HG02642 (cell line): Measurements from ENCODE around the gene GNA12.
A peak's percentile ranks its signal among the peaks of the same experiment; 100 is the strongest.

Experiments used
- ATAC-seq: cut with Tn5 transposase; IDR thresholded peaks from one replicate; pipeline ENCODE4 v1.9.1; 2021; ENCODE audit warnings: mild to moderate bottlenecking; ENCODE audit not compliant: unreplicated experiment, poor library complexity

The GNA12 gene, protein sequence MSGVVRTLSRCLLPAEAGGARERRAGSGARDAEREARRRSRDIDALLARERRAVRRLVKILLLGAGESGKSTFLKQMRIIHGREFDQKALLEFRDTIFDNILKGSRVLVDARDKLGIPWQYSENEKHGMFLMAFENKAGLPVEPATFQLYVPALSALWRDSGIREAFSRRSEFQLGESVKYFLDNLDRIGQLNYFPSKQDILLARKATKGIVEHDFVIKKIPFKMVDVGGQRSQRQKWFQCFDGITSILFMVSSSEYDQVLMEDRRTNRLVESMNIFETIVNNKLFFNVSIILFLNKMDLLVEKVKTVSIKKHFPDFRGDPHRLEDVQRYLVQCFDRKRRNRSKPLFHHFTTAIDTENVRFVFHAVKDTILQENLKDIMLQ

DNA sequence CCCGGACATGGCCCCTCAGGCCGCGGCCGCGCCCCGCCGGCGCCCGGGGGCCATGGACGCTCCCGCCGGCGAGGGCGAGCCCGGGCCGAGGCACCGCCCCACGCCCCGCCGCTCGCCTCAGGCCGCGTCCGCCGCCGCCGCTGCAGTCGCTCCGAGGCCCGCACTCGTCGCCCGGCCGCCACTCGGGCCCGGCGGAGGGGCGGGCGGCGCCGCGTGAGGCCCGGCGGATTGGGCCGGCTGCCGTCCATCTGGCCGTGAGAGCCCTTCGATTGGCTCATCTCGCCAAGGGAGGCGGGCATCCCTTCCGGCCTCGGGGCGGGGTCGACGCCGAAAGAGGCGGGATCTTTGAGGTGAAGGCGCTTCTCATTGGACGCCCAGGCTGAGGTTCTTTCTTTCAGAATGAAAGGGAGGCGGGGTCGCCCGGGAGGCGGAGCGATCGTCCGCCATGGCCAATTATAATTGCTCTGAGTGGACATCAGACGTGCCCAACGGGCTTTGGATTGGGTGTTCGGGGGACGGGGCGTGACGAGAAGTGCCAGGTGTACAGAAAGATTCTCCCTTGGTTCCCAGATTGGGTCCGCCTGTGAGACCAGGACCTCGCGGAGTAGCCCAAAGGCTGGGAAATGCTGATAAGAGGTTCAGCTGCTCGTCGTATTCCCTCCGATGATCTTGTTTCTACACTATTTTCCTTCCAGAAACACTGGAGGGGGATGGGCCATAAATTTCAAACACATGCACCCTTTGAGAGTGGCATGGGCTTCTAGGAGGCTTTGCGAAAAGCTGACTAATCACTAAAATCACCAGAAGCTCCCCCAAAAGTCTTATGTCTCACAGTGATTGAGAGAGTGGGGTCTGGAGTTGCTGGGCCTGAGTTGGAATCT is at the start of gene GNA12:
TSS of gene GNA12 (minus strand) at position 156 of the 881 bp plus-strand sequence. CDS start at position 9, 147 bp downstream.
- peak; percentile 96 for ATAC-seq

DNA sequence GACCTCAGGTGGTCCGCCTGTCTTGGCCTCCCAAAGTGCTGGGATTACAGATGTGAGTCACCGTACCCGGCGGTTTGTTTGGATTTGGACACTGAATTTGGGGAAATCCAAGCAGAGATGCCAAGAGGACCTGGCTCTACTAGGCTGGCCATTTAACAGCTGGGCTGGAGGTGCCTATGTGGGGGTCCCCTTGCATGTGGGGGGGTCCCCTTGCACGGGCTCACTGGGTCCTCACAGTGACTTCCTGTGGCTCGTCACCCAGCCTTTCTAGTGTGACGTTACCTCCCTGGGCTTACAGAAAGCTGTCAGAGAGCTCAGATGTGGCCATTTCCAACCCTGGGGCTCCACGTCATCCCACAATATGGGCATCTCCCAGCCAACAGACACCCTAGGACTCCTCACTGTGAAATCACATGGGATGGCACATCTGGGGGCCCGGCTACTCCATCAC is 49.3 kb upstream of the GNA12 start:
- ATAC-seq: peak; percentile 10

DNA sequence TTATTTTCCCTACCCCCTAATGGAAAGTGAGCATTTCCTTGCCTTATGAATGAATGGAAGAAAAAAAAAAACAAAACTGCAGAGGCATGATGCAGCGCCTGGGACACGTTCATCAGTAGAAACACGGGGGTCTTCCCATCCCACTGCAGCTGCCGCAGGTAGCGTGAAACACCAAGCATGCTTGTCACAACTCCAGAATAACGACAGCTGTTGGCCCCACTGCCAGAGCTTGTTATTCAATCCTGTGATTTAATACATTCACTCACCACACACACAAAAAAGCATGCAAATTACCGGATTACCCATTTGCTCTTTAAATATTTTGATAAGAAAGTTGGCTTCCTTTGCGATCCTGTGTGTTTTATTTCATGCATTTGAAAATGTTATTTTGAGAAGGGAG is 48.4 kb upstream of the GNA12 start:
- no peak for ATAC-seq

DNA sequence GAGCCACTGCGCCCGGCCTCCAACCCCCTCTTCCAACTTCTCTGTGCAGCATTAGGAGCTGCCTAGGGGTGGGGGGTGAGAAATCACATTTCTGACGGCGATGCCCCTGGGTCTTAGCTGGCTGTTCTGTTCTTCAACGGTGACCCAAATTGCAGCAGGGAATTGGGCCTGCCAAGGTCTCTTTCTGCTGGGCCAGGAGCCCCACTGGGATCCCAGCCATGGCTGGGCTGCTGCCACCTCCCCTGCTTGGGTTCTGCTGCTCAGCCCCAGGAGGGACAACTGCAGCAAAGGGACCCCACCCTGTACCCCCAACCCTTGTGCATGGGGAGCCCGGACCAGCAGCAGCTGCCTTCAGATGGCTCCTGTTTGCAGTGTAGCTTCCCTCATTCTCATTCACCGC is 43.7 kb upstream of the GNA12 start:
- no peak for ATAC-seq

DNA sequence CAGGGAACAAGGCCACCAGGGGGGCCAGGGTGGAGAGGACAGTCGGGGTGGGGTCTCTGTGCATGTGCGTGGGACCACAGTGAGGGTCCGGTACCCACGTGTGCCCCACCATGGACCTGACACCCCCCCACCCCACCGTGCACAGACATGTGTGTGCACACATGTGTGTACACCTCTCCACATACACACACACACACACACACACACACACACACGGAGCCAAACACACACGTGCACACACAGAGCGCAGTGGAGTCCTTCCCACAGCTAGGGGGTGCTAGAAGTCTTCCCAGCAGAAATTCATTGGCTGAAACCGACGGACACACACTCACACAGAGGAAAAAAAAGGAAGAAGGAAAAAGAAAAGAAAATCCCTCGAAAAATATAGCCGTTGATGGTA is 42.8 kb upstream of the GNA12 start:
- peak; percentile 56 for ATAC-seq

DNA sequence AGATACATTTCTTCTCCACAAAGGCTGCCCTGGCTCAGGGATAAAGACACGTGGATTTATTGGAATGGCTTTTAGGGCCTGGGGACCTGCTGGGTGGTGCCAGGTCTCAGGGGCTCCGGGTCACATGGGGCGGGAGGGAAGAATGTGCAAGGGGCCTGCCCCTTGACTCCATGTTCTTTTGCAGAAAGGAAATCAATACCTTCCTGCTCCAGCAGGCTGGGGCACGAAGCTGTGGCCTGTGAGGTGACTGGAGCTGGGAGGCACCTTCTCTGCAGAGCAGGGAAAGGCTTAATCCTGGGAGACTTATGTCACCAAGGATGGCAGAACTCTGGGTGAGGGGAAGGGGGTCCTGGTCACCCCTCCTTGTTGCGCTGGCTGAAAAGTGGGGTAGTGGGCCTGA is 42.3 kb upstream of the GNA12 start:
- ATAC-seq: no peak

DNA sequence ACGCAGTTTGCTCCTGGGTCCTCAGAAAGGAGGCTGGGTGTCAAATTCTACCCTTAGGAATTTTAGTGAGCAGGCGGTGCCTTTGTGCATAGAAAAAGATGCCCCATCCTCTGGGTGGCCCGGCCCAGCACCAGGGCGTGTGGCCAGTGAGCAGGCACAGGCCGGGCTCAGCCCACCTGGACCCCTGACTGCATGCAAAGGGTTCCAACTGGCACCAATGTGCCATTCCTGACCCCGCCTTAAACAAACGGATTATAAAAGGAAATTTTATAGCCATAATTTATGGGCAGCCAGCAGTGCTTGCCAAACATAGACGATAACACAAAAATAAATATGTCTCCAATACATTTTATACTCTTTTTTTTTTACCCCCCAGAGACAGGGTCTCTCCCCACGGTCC is 40.1 kb upstream of the GNA12 start:
- no peak for ATAC-seq

DNA sequence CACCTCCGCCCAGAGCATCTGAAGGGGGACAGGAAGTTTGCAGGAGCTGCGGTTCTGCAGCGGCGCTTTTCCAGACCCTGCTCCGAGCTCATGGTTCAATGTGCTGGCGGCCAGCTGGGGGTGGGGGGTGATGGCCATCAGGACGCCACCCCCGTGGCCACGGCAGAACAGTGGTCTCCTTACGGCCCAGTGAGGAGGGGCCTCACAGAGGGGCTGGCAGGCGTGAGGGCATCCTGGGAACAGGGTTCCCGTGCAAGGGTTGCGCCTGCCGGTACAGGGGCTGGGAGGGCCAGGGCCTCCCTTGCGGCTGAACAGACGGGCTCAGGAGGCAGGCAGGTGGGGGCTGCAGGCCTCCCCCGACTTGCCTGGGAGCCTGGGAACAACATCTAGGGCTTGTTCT is 39.0 kb upstream of the GNA12 start:
- ATAC-seq: no peak

DNA sequence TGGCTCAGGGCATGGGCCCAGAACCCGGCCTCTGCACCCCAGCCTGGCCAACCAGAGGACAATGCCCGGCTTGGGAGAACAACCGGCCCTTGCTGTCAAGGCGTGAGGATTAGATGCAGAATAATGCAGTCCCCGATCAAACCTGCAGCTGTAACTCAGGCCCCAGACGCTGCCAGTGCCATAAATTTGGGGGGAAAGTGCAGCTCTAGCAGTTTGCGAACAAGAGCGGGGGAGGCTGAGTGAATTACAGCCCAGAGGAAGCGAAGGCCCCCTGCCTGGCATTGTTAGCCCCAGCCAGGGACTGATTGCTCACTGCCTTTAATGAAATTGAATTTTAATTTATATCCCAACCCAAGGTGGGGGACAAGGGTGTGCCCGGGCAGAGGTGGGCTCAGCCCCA is 38.0 kb upstream of the GNA12 start:
- ATAC-seq: no peak

DNA sequence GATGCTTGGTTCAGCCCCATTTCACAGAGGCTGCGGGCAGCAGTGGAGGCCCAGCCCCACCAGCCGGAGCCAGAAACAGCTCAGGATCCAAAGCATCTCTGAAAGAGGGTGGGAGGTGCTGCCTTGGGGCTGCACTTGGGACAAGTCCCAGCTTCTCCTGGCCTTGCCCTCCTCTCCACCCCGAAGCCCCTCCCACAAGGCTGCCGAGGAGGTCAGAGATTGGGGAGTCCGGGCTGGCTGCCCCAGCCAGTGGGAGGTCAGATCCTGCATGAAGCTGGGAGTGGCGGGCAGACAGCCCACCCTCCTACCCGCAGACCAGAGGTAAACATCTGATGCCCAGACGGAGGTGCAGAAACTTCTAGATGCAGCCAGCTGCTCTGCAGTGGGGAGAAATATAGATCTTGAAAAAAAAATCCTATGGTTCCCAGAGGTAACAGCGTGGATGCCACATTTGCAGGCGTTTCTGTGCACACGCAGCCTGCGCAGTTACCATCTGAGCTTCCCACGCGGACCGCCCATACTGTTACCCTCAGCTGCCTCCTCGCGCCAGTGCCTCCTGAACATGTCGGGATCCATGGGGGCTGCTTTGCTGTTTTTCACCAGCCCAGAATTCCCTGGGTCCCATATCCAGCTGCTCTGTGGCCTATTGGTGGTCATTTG is 36.9 kb upstream of the GNA12 start:
- no peak for ATAC-seq

DNA sequence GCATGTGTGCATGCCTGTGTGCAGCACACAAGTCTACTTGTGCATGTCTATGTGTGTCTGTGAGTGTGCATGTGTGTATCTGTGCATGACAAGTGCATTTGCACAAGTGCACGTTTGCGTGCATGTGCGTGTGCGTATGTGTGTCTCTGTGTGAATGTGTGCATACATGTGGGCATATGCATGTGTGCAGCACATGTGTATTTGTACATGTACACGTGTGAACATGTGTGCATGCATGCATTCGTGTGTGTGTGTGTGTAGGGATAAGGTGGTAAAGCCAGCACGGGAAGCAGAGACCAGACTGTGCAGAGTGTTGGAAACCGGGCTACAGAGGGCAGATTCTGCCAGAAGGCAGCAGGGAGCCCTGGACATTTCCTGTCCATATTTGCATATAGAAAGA is 35.9 kb upstream of the GNA12 start:
- ATAC-seq: no peak

DNA sequence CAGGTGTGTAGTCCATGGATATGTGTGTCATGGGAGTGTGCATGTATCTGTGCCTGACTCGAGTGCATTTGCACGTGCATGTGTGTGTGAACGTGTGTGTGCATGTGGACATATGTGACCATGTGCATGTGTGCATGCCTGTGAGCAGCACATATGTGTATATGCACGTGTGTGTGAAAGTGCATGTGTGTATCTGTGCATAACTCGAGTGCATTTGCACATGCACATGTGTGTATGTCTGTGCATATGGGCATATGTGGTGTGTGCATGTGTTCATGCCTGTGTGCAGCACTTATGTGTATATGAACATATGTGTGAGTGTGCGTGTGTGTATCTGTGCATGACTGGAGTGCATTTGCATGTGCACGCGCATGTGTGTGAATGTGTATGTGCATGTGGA is 35.2 kb upstream of the GNA12 start:
- no peak for ATAC-seq

DNA sequence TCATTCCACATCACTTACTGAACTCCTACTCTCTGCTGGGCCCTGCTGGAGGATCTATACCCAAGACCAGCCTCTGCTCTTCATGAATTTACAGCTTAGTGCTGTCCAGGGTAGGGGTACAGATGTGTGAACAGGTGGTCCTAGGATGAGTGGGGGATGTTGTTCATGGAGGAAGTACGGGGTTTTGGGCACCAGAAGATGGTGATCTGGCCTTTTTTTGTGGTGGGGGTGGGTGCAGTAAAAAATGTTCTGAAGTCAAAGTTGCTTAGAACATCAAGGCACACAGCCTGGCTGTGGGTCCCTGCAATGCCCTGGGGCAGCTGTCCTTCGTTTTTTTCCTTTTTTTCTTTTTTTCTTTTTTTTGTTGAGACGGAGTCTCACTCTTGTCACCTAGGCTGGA is 34.2 kb upstream of the GNA12 start:
- ATAC-seq: no peak

DNA sequence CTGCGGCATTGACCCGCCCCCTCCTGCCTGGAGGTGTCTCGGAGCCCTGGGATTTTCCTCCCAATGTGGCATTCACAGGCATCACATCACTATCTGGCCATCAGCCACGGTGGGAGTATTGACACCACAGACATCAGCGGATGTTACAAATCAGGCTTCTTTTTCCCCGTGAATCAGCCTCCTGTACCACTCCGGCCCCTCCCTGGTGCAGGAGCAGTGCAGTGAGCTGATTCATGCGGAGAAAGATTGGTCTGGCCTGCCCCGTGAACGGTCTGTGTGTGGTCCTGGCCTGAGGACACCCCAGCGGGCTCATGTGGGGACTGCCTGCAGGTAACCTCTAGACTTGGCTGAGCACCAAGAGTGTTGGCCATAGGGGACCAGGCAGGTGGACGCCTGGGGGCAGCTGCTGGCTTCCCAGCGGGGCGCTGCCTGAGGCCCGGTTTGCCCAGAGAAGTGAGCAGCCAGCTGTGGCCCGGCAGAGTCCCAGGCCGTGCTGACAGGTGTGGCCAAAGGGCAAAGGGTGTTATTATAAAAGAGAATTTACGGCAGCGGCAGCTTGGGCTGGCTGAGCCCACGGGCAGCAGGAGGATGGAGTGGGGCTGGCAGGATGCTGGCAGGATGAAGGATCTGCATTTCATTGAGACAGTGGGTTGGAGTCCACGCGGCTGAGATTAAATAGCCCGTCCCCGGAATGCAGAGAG is 32.1 kb upstream of the GNA12 start:
- ATAC-seq: no peak

DNA sequence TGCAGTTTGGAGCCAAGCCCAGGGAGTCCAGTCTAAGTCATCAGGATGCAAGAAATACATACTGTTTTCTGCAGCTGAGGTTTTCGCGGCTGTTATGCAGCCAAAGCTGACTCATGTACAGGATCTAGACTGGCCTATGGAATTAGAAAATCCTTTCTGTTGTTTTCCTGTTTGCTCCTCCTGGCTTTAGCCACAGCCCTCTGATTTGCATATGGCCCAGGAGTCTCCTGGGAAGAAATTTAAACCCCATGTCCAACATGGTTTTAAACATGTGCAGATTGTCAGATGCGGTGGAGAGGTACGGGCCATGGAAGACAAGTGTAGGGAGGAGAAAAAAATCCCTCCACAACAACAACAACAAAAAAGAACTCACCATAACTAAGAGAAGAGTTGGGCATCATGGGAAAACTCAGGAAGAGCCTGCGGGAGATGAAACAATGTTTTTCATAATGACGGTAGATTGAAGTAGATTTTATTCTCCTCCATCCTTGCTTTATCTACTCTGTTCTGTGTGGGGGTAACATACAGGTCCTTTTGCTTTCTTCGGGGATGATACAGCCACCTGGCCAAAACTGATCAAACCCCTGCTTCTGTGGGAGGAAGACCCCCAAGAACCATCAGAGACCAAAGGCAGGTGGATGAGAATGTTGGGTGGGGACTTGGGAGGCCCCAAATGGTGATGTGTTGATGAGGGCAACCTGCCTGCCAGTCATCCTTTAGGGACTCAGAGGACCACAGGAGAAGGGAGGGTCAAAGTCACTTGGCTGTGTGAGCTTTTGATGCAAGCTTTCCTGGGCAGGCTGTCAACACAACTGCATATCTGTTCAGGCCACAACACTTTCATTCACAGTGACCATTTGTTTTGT is 29.8 kb upstream of the GNA12 start:
- no peak for ATAC-seq

DNA sequence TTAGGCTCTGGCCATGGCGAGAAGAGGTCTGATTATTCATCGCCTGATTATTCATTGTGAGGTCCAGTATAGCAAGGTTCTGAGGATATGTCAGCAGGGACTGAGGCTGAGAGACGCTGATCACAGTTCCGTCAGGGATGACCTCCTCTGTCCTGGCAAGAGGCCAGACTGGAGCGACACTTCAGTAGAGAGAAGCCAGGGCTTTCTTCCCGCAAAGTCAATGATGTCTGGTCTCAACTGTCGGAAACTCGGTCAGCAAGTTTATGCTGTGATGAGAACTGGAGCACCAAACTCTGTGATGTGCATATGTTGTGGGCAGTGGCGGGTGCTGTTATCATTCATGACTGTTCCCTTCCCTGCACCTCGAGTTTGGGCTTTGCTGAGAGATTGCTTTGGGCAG is 29.0 kb upstream of the GNA12 start:
- ATAC-seq: no peak

DNA sequence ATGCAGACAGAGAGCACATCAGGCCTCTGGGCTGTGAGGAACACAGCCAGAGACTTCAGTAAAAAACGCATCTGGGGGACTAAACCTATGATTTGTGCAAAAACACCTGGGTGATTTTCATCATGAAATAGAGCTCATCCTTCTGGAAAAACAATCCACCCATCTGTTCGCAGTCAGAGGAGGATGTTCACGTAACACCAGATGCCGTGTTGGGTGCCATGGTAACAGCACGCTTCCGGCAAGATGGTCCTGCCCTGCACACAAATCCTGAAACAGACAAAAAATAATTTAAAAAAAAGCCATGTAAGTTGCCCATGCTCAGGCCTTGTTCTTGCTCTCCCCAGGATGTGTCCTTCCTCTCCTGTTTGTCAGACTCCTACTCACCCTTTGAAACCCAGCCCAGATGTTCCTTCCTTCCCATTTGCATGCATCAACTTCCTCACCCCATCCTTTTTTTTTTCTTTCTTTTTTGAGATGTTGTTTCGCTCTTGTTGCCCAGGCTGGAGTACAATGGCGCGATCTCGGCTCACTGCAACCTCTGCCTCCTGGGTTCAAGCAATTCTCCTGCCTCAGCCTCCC is 28.3 kb upstream of the GNA12 start:
- ATAC-seq: no peak

DNA sequence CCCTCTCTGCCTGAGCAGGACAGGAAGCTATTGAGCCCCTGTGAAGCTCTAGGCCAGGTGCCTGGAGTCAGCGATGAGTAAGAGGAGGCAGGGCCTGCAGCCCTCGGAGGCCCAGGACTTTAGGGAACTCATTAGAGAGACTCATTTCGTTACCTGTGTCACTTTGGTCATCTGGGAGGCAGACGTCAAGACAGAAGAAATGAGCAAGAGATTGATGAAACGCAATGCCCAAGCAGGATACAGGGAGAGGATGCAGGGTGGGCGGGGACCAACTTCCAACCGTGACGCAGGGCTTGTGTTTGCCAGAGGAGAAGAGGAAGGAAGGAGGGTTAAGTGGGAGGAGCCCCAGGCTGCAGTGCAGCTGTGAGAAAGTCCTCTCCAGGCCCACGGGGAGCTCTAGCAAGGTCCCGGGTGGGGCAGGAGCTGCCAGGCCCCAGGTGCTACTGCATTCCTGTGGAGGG is 26.4 kb upstream of the GNA12 start:
- ATAC-seq: no peak

DNA sequence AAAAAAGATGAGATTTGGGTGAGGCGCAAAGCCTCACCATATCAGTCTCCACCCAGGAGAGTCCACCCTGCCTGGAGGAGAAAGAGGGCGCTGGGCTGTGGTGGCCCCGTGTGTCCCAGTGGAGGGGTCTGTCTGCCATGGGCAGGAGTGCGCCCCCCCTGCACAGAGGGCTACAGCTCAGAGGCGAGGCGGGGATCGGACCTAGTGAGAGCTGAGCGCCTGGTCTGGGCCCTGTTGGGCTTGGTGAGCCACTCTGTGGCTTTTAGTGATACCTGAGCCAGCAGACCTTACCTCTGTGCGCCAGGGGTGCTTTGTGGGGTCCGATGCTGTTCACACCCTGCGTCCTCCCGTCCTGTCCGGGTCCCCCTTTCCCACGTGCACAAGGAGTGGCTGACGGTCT is 25.9 kb upstream of the GNA12 start:
- ATAC-seq: no peak
